IPS DF 6.9 (cell line): Measurements from ENCODE around the gene KIF26B.

Experiments
- DNase-seq: peaks from one replicate; pipeline ENCODE4 v3.0.0-alpha.2; 2013; ENCODE audit warnings: low read depth, low spot score
- H3K27ac ChIP-seq: one replicate; pipeline ENCODE4 v1.5.1; 2013; ENCODE audit warnings: low read length, control low read depth
- H3K27me3 ChIP-seq: 2 replicates; pipeline ENCODE4 v1.6.1; 2013; ENCODE audit warnings: mild to moderate bottlenecking, low read length; ENCODE audit not compliant: control insufficient read depth, insufficient read depth
- H3K36me3 ChIP-seq: 2 replicates; pipeline ENCODE4 v1.6.1; 2013; ENCODE audit warnings: low read length; ENCODE audit not compliant: control insufficient read depth, insufficient read depth
- H3K4me1 ChIP-seq: 2 replicates; pipeline ENCODE4 v1.6.1; 2013; ENCODE audit warnings: low read length; ENCODE audit not compliant: control insufficient read depth, insufficient read depth
- H3K4me3 ChIP-seq: 2 replicates; pipeline ENCODE4 v1.5.1; 2013; ENCODE audit warnings: mild to moderate bottlenecking, low read length
- H3K9me3 ChIP-seq: 2 replicates; pipeline ENCODE4 v1.6.1; 2013; ENCODE audit warnings: low read length, inconsistent platforms; ENCODE audit not compliant: control insufficient read depth, insufficient read depth
- WGBS: extraction: QIAGEN DNeasy Blood & Tissue Kit; methylation state at CpG from one replicate; pipeline ENCODE4 v1.1.7; 2013; ENCODE audit warnings: mixed read lengths, missing lambda C conversion rate; ENCODE audit not compliant: insufficient read length, insufficient coverage; 5-methylcytosine and 5-hydroxymethylcytosine counted together

Gene KIF26B

GRCh38 chr1:245217853-245218608 is 63.2 kb downstream of the KIF26B start:
- Histone ChIP-seq H3K4me1 (no peaks in the 10 kb centered on the region), H3K27ac (no peak overlapping the region)
- no CpG with 5 or more reads among the region's 12 CpGs for WGBS

GRCh38 chr1:245220381-245220985 is 65.7 kb downstream of the KIF26B start:
- H3K36me3 ChIP-seq: no peaks in the 10 kb centered on the region
- no peaks in the 10 kb centered on the region for H3K4me1 ChIP-seq
- no peak for DNase-seq
- no peaks in the 10 kb centered on the region for H3K27me3 ChIP-seq
- WGBS: no CpG with 5 or more reads among the region's 12 CpGs
- H3K4me3 ChIP-seq: no peak overlapping the region
- no peak overlapping the region for H3K27ac ChIP-seq
- H3K9me3 ChIP-seq: no peaks in the 10 kb centered on the region

More at GRCh38 chr1:245217853-245218608, 63.2 kb downstream of the KIF26B start:
- no peaks in the 10 kb centered on the region for H3K27me3 ChIP-seq
- no peaks in the 10 kb centered on the region for H3K9me3 ChIP-seq
- H3K4me3 ChIP-seq: no peak overlapping the region
- no peaks in the 10 kb centered on the region for H3K36me3 ChIP-seq
- no peak for DNase-seq

- H3K36me3 ChIP-seq: no peaks in the 10 kb centered on the region
- H3K27me3 ChIP-seq: no peaks in the 10 kb centered on the region
- no CpG with 5 or more reads among the region's 6 CpGs for WGBS
- H3K9me3 ChIP-seq: no peaks in the 10 kb centered on the region
- H3K4me1 ChIP-seq: peaks cover 3% of the 10 kb centered on the region; the same call in 1 of the 2 replicates
- H3K27ac ChIP-seq: no peak overlapping the region
- no peak for DNase-seq
- H3K4me3 ChIP-seq: no peak overlapping the region
Observed at GRCh38 chr1:245221805-245222204, 67.0 kb downstream of the KIF26B start.

- no peaks in the 10 kb centered on the region for H3K9me3 ChIP-seq
- H3K4me3 ChIP-seq: no peak overlapping the region
- WGBS: no CpG with 5 or more reads among the region's 2 CpGs
- H3K27ac ChIP-seq: no peak overlapping the region
- H3K4me1 ChIP-seq: peaks cover 3% of the 10 kb centered on the region; the same call in 1 of the 2 replicates
- H3K27me3 ChIP-seq: no peaks in the 10 kb centered on the region
- DNase-seq: no peak
- H3K36me3 ChIP-seq: no peaks in the 10 kb centered on the region
Observed at GRCh38 chr1:245222931-245223595, 68.3 kb downstream of the KIF26B start.

- H3K9me3 ChIP-seq: no peaks in the 10 kb centered on the region
- DNase-seq: no peak
- no peaks in the 10 kb centered on the region for H3K27me3 ChIP-seq
- no CpG with 5 or more reads among the region's 16 CpGs for WGBS
- H3K4me3 ChIP-seq: no peak overlapping the region
- no peaks in the 10 kb centered on the region for H3K36me3 ChIP-seq
- H3K4me1 ChIP-seq: peaks cover 3% of the 10 kb centered on the region; the same call in 1 of the 2 replicates
- no peak overlapping the region for H3K27ac ChIP-seq
Observed at GRCh38 chr1:245225322-245226202, 70.8 kb downstream of the KIF26B start.

GRCh38 chr1:245226203-245226499 is 71.4 kb downstream of the KIF26B start:
- Histone ChIP-seq H3K36me3 (no peaks in the 10 kb centered on the region), H3K4me3 (no peak overlapping the region), H3K9me3 (no peaks in the 10 kb centered on the region), H3K4me1 (peaks cover 3% of the 10 kb centered on the region; the same call in 1 of the 2 replicates), H3K27ac (no peak overlapping the region), H3K27me3 (no peaks in the 10 kb centered on the region)
- WGBS: no CpG with 5 or more reads among the region's 5 CpGs
- DNase-seq: no peak

GRCh38 chr1:245229051-245229450 is 74.3 kb downstream of the KIF26B start:
- Histone ChIP-seq H3K4me1 (peaks cover 3% of the 10 kb centered on the region; the same call in 1 of the 2 replicates), H3K9me3 (no peaks in the 10 kb centered on the region), H3K36me3 (no peaks in the 10 kb centered on the region), H3K27me3 (no peaks in the 10 kb centered on the region), H3K27ac (no peak overlapping the region), H3K4me3 (no peak overlapping the region)
- no CpG with 5 or more reads among the region's 8 CpGs for WGBS
- no peak for DNase-seq

GRCh38 chr1:245232931-245233330 is 78.1 kb downstream of the KIF26B start:
- no peaks in the 10 kb centered on the region for H3K9me3 ChIP-seq
- no peak for DNase-seq
- no peak overlapping the region for H3K27ac ChIP-seq
- no peak overlapping the region for H3K4me3 ChIP-seq
- no CpG with 5 or more reads among the region's 6 CpGs for WGBS
- H3K4me1 ChIP-seq: 0 out of 2 replicates have a peak, but pooled peaks cover 2% of the 10 kb centered on the region
- H3K27me3 ChIP-seq: no peaks in the 10 kb centered on the region
- H3K36me3 ChIP-seq: no peaks in the 10 kb centered on the region

- peak; percentile 57 for DNase-seq
- no peak overlapping the region for H3K27ac ChIP-seq
- no peaks in the 10 kb centered on the region for H3K36me3 ChIP-seq
- no peak overlapping the region for H3K4me3 ChIP-seq
- no peaks in the 10 kb centered on the region for H3K27me3 ChIP-seq
- 0 out of 2 replicates have a peak, but pooled peaks cover 2% of the 10 kb centered on the region for H3K4me1 ChIP-seq
- H3K9me3 ChIP-seq: no peaks in the 10 kb centered on the region
- no CpG with 5 or more reads among the region's 26 CpGs for WGBS
Observed at GRCh38 chr1:245234217-245235081, 79.7 kb downstream of the KIF26B start.
